Measurements from ENCODE around the gene LSM7. TPM values are rescaled to one million over a fixed set of nuclear protein-coding genes. Genes with fewer than 3 reads are reported as not detected.

LSM7 gene
- total RNA-seq, 1 donor from 2014 or later: 97.4 TPM

- no peak for DNase-seq (ENCODE audit: low read depth)
- FAIRE-seq: no peak
- Histone ChIP-seq H3K27me3 (ENCODE audit: control insufficient read depth, insufficient read depth, low read length) (no peaks in the 10 kb centered on the region), H3K36me3 (ENCODE audit: control insufficient read depth, insufficient read depth, low read length) (peaks cover 17% of the 10 kb centered on the region), H3K4me3 (ENCODE audit: low read depth, low read length) (no peak overlapping the region)
- TF ChIP-seq, protein P1, sequence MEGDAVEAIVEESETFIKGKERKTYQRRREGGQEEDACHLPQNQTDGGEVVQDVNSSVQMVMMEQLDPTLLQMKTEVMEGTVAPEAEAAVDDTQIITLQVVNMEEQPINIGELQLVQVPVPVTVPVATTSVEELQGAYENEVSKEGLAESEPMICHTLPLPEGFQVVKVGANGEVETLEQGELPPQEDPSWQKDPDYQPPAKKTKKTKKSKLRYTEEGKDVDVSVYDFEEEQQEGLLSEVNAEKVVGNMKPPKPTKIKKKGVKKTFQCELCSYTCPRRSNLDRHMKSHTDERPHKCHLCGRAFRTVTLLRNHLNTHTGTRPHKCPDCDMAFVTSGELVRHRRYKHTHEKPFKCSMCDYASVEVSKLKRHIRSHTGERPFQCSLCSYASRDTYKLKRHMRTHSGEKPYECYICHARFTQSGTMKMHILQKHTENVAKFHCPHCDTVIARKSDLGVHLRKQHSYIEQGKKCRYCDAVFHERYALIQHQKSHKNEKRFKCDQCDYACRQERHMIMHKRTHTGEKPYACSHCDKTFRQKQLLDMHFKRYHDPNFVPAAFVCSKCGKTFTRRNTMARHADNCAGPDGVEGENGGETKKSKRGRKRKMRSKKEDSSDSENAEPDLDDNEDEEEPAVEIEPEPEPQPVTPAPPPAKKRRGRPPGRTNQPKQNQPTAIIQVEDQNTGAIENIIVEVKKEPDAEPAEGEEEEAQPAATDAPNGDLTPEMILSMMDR (IDR thresholded peaks at IDR 0.05; ENCODE audit: insufficient read depth, low read length, severe bottlenecking): no peak
Observed at GRCh38 chr19:2274185-2274711, 54.1 kb downstream of the LSM7 start.

- TF ChIP-seq, protein P1 (IDR thresholded peaks at IDR 0.05; ENCODE audit: insufficient read depth, low read length, severe bottlenecking): peak; percentile 92
- peak; percentile 20 for DNase-seq (ENCODE audit: low read depth)
- no peak for FAIRE-seq
- Histone ChIP-seq H3K4me3 (ENCODE audit: low read depth, low read length) (no peak overlapping the region), H3K27me3 (ENCODE audit: control insufficient read depth, insufficient read depth, low read length) (no peaks in the 10 kb centered on the region), H3K36me3 (ENCODE audit: control insufficient read depth, insufficient read depth, low read length) (peaks cover 17% of the 10 kb centered on the region)
Observed at GRCh38 chr19:2273356-2274184, 54.8 kb downstream of the LSM7 start.

Other genes starting within 250 kb of the LSM7 start
- 15.8 and 19.5 TPM in 2 replicates for gene MOB3A, start 232.3 kb downstream of the LSM7 start, total RNA-seq
- 3.7 and 5.9 TPM in 2 replicates for gene IZUMO4, start 231.7 kb downstream of the LSM7 start, total RNA-seq
- 72.1 and 78.3 TPM in 2 replicates for gene AP3D1, start 177.0 kb downstream of the LSM7 start, total RNA-seq
- gene DOT1L, start 164.7 kb downstream of the LSM7 start, total RNA-seq: 3.7 and 5.2 TPM in 2 replicates
- 49.3 and 59.8 TPM in 2 replicates for gene PLEKHJ1, start 92.3 kb downstream of the LSM7 start, total RNA-seq
- gene SF3A2, start 91.8 kb downstream of the LSM7 start, total RNA-seq: 24.2 and 25.1 TPM in 2 replicates
- 0.26 and 0.38 TPM in 2 replicates for gene AMH, start 79.3 kb downstream of the LSM7 start, total RNA-seq
- not detected in 2 replicates for gene JSRP1, start 72.2 kb downstream of the LSM7 start, total RNA-seq
- not detected in 2 replicates for gene PEAK3, start 46.4 kb downstream of the LSM7 start, total RNA-seq
- not detected in 2 replicates for gene LINGO3, start 20.4 kb downstream of the LSM7 start, total RNA-seq
- gene SPPL2B, start 98 bp upstream of the LSM7 start, total RNA-seq: 10.0 and 20.6 TPM in 2 replicates
- not detected in 2 replicates for gene TMPRSS9, start 31.7 kb upstream of the LSM7 start, total RNA-seq
- gene TIMM13, start 99.0 kb upstream of the LSM7 start, total RNA-seq: 39.5 and 44.9 TPM in 2 replicates
- gene LMNB2, start 128.4 kb upstream of the LSM7 start, total RNA-seq: 54.0 and 74.5 TPM in 2 replicates
- gene GADD45B, start 147.5 kb upstream of the LSM7 start, total RNA-seq: 25.8 and 26.1 TPM in 2 replicates